Measurements from ENCODE around the gene NMT1.
"Not testable (repeated sequence)": the region's sequence is repeated elsewhere in the genome, so short reads cannot be mapped to it uniquely, and the experiment has no call there.

The NMT1 gene

DNA sequence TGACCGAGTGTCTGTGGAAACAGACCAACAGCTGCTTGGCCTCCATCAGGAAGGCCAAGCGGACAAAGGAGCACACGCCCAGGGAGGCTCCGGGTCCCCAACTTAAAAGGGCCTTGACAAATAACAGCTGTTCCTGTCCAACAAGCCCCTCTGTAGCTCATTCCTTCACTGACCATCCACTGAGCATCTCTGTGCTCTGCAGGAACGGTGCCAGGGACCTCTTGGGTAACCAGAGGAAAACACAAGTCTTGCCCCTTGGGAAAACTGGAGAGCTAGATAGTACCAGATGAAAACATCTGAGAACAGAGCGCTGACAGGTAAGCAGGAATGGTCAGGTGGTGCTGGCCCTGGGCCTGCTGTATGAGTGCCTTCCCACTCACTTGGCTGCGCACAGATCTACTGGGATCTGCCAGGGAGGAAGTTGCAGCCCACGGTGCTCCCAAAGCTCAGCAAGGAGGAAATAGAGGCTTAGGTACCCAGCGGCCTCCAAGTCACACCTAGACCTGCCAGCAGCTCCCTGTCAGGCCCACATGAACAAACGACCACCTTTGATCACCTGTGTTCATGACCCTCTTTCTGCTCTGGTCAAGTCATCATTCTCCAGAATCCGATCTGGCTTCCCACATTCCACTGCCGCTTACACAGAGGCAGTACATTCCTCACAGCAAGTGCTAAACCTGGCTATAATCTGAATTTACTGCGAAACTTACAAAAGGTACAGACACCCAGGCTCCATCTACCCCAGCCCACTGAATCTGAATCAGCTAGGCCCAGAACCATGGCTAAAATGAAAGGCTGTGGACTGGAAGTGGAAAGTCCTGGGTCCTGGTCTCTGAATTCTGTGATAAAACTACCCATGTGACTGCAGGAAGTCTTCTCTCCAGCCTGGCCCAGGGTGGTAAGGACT is 22.1 kb upstream of the NMT1 start:
- no peak for DNase-seq (ENCODE audit: low read depth)

DNA sequence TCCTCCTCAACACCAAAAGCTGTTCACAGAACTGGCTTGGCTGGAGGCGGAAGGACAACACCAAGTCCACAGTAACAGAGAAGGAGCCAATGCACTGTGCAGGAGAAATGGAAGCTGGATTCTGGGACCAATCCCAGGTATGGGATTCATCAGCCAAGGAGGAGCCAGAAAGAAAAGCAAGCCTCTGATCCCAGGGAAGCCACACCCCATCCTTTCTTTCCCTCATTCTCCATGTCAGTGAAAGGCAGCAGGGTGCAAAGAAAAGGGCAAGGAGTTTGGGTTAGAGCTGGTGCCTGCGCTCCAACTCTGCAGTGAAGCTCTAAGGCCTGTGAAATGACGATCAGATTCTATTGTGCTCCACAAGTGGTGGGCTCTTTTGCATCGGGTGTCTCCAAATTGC is 20.7 kb upstream of the NMT1 start:
- DNase-seq (ENCODE audit: low read depth), result no peak

DNA sequence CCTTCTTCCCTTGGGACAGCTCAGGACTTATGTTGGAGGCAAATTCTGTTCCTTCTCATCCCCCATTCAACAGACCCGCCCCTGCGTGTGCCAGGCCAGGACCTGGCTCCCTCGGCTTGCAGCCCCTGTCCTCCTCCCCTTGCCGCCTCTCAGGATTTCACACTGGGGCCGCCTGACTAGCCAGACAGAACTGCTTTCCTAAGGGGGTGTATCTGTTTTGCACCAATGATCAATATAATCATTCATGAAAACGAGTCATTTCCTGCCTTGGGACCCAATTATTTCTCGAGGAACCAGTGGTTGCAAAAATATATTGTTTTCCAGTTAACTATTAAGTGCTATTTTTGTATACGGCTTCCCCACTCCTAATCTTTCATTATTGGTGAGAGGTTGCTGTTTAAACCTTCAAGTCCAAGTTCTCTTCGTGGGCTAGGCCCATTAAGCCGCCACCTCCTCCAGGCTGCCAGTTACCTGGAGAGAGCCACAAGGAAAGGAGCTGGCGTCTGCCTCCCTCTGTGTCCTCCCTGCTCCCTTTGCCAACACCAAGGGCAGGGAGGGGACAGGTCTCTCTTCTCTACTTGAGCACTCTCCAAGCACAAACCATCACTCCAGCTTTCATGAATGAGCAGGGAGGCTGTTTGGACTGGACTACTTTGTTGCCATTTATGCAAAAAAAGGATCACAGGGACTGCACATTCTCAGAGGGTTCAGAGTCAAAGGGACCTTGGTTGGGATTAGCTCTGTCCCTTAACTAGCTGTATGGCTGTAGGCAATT is 18.6 kb upstream of the NMT1 start:
- no peak for DNase-seq (ENCODE audit: low read depth)

- no peak for DNase-seq (ENCODE audit: low read depth)
These were observed 17.1 kb upstream of the NMT1 start for GRCh38 chr17:45043813-45044540.

DNA sequence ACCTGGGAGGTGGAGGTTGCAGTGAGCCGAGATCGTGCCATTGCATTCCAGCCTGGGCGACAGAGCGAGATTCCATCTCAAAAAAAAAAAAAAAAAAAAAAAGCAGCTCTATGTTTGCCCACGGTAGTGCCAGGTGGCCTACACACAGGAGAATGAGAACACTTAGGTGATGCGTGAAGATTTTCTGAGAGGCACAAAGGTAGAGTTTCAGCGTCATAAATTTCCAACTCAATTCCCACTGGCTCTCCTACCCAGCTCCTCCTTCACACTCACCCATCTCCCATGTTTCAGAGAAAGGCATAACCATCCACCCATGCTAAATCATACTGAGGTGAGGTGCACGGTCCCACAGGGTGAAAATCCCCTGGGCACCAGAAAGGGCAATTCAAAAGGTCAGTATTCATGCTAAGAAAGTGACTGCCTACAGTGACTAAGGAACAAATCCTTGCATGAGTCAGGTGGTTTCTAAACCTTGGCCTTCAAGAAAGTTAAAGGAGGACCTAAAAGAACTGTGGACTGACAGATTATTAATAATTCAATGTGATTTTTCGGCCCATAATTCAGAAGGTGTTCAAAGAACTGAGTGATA is 14.5 kb upstream of the NMT1 start:
- peak; percentile 58 for DNase-seq (ENCODE audit: low read depth)

DNA sequence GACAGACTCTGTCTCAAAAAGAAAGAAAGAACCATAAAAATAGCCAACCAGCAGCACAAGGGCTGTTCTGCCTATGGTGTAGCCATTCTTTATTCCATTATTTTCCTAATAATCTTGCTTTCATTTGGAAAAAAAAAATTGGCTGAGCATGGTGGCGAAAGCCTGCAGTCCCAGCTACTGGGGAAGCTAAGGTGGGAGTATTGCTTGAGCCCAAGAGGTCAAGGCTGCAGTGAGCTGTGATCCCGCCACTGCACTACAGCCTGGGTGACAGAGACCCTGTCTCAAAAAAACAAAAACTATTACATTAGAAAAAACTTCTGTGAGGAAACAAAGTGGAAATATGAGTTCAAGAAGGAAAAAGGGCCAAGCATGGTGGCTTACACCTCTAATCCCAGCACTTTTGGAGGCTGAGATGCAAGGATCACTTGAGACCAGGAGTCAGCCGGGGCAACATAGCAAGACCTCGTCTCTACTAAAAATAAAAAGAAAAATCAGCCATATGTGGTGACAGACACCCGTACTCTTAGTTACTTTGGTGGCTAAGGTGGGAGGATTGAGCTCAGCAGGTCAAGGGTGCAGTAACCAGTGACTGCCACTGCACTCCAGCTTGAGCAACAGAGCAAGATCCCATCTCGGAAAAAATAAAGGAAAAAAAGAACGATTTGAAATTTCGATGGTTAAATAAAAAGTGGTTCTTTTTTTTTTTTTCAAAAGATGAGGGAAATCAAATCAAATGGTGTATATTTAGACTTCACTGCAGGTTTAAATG is 12.1 kb upstream of the NMT1 start:
- DNase-seq (ENCODE audit: low read depth), result no peak

- DNase-seq (ENCODE audit: low read depth), result peak; percentile 37
These were observed 10.5 kb upstream of the NMT1 start for GRCh38 chr17:45050481-45051059.

GRCh38 chr17:45051060-45051719 is 9.9 kb upstream of the NMT1 start, which contains the start of gene DCAKD:
Gene DCAKD (minus strand): TSS chr17:45051632. CDS start chr17:45034885, 16,747 bp downstream.
- DNase-seq (ENCODE audit: low read depth), result peak; percentile 99

DNA sequence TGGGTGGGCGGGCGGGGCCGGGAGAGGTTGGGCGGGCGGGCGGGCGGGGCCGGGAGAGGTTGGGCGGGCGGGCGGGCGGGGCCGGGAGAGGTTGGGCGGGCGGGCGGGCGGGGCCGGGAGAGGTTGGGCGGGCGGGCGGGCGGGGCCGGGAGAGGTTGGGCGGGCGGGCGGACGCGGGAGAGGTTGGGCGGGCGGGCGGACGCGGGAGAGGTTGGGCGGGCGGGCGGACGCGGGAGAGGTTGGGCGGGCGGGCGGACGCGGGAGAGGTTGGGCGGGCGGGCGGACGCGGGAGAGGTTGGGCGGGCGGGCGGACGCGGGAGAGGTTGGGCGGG is 9.4 kb upstream of the NMT1 start:
- DNase-seq (ENCODE audit: low read depth), result not testable (repeated sequence)

DNA sequence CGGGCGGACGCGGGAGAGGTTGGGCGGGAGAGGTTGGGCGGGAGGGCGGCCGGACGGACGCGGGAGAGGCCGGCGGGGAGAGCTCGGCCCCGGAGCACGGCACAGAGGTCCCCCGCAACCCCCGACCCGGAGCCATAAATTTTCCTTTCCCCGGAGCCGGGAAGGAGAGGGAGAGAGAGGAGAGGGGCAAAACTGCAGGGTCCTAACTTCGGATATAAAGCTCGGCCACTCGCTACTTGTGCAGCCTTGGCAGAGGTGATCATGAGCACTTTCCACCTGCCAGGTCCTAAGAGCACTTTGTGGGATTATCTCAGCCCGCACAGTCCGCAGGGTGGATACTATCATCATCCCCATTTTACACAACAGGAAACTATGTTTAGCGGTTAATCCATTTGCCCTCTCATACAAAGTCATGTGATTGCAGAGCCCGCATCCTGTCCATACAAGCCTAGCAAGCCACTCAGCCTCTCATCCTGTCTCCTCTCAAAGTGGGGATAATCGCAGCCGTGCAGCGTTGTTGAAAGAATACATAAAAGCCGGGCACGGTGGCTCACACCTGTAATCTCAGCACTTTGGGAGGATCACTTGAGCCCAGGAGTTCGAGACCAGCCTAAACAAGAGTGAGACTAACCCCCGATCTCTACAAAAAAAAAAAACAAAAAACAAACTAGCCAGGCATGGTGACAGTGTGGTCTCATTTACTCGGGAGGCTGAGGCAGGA is 8.9 kb upstream of the NMT1 start:
- peak; percentile 59 for DNase-seq (ENCODE audit: low read depth)

DNA sequence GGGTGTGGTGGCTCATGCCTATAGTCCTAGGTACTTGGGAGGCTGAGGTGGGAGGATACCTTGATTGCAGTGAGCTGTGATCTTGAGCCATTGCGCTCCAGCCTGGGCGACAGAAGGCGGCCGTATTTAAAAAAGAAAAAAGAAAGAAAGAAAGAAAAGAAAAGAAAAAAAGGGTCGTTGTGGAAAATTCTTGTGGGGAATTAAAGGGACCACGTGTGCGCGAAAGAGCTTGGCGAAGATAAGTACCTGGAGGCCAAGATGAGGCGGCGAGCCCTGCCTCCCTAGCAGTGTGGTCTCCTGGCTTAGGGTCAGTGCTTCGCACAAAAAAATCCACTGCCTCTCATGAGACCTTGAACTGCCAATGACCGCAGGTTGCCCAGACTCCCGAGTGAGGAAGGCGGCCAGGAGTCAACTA is 728 bp upstream of the NMT1 start:
- no peak for DNase-seq (ENCODE audit: low read depth)

GRCh38 chr17:45061606-45062205 is 589 bp downstream of the NMT1 start:
- DNase-seq (ENCODE audit: low read depth), result no peak

- DNase-seq (ENCODE audit: low read depth), result no peak
These were observed 2.1 kb downstream of the NMT1 start for GRCh38 chr17:45063198-45063597.

GRCh38 chr17:45067637-45068036 is 6.5 kb downstream of the NMT1 start:
- DNase-seq (ENCODE audit: low read depth), result no peak

DNA sequence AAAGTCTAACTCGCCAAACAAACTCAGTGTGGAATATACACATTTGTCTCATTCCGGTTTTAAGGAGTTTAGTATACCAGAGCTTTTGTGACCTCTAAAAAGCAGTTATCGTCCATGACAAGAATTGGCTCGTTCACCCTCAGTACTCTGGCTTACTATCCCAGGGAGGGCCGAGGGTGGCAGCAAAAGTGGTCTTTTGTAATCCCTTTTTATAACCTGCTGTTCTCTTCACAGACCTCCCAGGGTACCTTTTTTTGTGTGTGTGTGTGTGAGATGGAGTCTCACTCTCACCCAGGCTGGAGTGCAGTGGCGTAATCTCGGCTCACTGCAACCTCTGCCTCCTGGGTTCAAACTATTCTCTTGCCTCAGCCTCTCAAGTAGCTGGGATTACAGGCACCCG is 8.9 kb downstream of the NMT1 start:
- no peak for DNase-seq (ENCODE audit: low read depth)

GRCh38 chr17:45070809-45071208 is 9.7 kb downstream of the NMT1 start:
- DNase-seq (ENCODE audit: low read depth), result no peak

- DNase-seq (ENCODE audit: low read depth), result peak; percentile 92
These were observed 12.4 kb downstream of the NMT1 start for GRCh38 chr17:45073414-45074070.

- DNase-seq (ENCODE audit: low read depth), result no peak
These were observed 16.5 kb downstream of the NMT1 start for GRCh38 chr17:45077643-45078042.
